HFF-Myc (cell line): Measurements from ENCODE around the gene COQ2.

Experiments
- DNase-seq: peaks from one replicate; pipeline ENCODE4 v3.0.0-alpha.2; 2011; ENCODE audit warnings: low read depth; ENCODE audit errors: extremely low read depth
- H3K4me3 ChIP-seq: replicated peaks from 2 replicates; pipeline ENCODE4 v1.5.1; 2011; ENCODE audit warnings: low read depth, mild to moderate bottlenecking, control low read depth, low read length
- CTCF ChIP-seq: IDR thresholded peaks from 2 replicates; pipeline ENCODE4 v1.5.1; 2012; ENCODE audit warnings: mild to moderate bottlenecking, low read depth, low read length, control low read depth; ENCODE audit errors: missing control alignments

Gene COQ2

GRCh38 chr4:83267830-83268475 is 16.6 kb downstream of the COQ2 start:
- no peak for DNase-seq
- TF ChIP-seq CTCF, result no peak
- H3K4me3 ChIP-seq, result no peak overlapping the region

GRCh38 chr4:83267121-83267829 is 17.3 kb downstream of the COQ2 start:
- H3K4me3 ChIP-seq, result no peak overlapping the region
- DNase-seq, result no peak
- TF ChIP-seq CTCF, result no peak

- DNase-seq, result no peak
- H3K4me3 ChIP-seq, result no peak overlapping the region
- no peak for TF ChIP-seq CTCF
Measured at GRCh38 chr4:83266689-83267088, 17.9 kb downstream of the COQ2 start.

GRCh38 chr4:83263106-83263505 is 21.5 kb downstream of the COQ2 start:
- no peak for DNase-seq
- TF ChIP-seq CTCF, result no peak
- no peak overlapping the region for H3K4me3 ChIP-seq

GRCh38 chr4:83262682-83263081 is 21.9 kb downstream of the COQ2 start:
- DNase-seq, result no peak
- H3K4me3 ChIP-seq, result no peak overlapping the region
- TF ChIP-seq CTCF, result no peak

GRCh38 chr4:83261307-83261706 is 23.3 kb downstream of the COQ2 start:
- TF ChIP-seq CTCF, result no peak
- H3K4me3 ChIP-seq, result no peak overlapping the region
- DNase-seq, result no peak
